GM19351 (cell line): Measurements from ENCODE around the gene RPL5.

ENCODE experiments used
- ATAC-seq: cut with Tn5 transposase; IDR thresholded peaks from one replicate; pipeline ENCODE4 v1.9.1; 2021; ENCODE audit warnings: mild to moderate bottlenecking, moderate library complexity; ENCODE audit not compliant: unreplicated experiment

RPL5 gene

DNA sequence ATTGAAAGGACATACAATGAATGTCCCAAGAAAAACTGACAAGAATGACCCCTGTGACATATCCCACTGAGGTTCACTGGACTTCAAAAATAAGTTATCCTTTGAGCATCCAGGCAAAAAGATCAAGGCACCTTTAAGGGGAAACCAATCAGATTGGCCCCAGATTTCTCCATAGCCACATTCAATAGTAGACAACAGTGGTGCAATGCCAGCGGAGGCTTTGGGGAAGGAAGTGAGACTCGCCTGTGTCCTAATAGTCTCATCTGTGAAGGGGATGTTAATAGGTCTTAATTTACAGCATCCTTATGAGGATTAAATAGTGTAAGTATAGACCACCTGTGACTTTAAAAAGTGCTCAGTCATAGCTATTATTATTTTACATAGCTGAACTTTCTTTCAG, 21.5 kb downstream of the RPL5 start:
- ATAC-seq: no peak

DNA sequence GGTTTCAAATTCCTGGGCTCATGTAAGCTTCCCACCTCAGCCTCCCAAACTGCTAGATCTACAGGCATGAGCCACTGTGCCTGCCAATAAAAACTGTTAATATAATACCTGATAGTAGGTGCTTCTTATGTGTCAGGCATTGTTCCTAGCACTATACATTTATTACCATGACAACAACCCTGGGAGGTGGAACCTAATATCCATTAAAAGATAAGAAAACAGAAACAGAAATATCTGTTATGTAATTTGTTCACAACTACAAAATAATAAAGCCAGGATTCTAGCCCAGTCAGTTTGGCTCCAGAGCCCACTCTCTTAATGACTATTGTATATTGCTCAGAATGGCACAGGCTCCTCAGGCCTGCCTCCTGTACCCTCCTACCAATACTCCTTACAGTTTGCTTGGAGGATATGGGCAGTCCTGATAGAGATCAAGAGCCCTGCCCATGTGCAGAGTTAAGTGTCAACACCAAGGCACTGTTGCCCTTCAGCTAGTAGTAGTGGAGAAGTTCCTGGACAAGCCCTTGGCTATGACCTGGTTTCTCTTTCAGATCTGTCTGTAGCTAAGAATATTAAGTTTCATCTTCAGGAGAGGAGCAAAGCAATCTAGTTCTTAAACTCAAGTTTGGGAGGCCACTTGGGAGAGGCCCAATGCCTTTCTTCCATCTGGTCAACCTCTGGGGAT, 22.4 kb downstream of the RPL5 start:
- ATAC-seq: no peak

DNA sequence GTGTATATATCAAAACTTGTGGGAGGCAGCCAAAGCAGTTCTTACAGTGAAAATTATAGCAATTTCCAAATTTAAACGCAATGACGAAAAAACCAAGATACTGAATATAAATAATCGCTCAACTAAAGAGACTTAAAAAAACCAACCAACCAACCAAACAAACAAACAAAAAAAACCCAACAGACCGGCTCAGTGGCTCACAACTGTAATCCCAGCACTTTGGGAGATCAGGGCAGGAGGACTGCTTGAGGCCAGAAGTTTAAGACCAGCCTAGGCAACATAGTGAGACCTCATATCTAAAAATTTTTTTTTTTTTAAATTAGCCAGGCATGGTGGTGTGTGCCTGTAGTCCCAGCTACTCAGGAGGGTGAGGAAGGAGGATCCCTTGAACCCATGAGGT, 23.4 kb downstream of the RPL5 start:
- ATAC-seq: no peak

DNA sequence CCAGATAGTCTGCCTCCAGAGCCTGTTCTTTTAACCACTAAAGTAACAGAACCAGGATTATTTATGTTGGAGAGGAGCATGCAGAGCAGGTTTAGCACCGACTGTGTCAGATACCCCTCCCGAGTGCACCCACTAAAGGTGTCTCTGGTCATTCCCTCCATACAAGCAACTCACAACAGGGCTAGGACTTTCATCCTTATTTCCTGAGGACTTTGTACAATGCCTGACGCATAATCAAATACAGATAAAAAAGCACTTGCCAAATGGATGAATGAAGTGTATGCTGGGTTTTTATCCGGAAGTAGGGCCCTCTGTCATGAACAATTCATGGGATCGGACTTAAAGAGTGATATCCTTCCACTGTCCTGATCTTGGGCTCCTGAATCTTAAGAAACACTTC, 26.0 kb downstream of the RPL5 start:
- ATAC-seq: no peak

DNA sequence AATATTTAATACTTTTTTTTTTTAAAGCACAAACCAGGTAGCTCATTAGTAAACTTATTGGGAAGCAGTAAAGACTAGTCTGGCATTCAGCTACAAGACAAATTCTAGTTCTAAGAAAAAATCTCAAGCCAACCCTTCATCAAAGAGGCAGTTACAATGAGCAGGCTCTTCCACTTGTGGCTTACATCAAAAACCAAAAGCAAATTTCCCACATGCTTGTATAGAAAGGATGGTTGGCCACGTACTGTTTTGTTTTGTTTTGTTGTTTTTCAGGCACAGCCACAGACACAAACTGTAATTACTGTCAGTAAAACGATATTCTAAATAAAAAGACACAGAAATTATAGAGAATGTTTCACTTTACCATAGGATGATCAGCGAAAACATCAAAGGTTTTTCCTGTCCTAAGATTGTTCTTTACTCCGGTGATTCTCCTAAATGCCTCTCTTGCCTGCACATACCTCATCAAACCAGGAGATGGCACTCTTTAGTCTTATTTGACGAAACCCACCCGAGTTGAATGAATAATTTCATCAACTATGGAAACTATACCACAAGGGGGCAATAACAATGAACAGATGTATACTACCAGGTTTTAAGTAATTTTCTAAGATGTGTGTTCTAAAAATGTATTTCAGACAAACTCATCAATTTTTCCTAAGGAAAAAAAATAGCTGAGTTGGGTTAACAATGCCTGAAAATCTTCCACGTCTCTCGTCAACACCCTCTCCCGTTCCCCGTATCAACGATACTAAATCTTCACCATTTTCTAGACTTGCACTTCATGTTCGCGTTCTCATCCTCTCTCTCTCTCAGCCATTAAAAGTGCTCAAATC, 26.9 kb downstream of the RPL5 start:
- ATAC-seq: peak; percentile 73

DNA sequence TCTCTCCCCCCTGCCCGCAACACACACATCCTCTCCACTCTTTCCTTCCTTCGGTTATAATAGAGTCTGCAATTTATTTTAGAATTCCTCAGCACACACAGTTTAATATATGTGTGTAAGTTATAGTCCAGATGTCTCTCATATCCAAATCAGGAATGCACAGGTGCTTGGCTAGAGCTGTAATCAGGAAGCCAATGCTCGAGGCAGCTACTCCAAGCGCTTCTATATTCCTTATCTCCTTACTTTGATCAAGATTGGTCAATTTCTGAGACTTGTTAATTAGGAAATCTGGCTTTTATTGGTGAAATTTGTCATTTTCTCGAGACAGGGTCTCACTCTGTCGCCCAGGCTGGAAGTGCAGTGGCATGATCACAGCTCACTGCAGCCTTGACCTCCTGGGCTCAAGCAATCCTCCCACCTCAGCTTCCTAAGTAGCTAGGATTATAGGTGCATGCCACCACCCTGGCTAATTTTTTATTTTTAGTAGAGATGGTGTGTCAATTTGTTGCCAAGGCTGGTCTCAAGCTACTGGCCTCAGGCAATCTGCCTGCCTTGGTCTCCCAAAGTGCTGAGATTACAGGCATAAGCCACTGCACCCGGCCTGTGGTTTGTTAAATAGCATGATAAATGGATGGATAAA, 27.7 kb downstream of the RPL5 start:
- ATAC-seq: no peak

DNA sequence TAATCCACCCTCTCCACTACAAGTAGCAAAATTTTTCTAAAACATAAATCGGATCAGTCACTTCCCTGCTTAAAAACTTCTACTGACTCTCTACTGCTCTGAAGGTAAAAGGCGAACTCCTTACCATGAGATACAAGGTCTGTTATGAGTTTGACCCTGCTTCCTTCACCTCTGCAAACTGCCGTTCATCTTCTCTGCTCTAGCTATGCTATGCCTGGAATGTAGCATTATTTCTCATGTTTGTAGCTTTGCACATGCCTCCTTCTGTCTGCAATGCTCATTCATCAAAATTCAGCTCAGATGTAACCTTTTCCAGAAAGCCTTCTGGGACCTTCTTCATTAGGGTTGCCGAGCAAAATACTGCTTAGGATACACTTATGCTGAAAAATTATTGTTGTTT, 30.8 kb downstream of the RPL5 start:
- ATAC-seq: no peak

DNA sequence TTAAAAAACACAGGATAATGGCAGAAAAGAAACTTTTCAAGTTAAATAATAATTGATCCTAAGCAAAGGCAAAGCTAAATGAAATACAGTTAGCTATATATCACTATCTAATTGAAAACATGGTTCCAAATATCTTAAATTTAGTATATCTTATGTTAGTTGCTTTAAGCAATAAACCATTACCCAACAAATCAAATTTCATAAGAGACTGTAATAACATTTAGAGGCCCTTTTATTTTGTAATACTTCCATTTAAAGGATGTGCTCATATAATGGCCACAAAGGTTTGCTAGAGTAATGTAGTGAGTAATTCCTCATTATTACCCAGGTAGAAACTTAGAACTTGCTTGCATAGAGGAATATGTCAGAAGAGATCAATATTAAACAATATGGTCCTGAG, 32.3 kb downstream of the RPL5 start:
- ATAC-seq: no peak

DNA sequence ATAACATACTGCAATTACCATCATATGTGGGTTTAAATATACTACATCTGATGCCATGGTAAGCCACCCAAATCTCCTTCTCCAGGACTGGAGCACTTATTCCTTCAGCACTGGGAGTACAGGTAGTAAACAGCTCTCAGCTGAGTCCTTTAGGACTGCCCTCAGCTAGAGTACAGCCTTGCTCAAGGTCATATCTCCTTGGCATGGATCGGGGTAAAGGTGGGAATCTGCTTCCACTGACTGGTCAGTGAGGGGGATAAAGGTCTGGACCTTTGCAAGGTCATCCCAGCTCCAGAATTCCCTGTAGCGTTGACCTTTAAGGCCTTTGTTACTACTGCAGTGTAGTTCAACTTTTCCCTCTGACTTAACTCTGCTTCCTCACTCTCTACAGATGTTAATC, 38.8 kb downstream of the RPL5 start:
- ATAC-seq: no peak

DNA sequence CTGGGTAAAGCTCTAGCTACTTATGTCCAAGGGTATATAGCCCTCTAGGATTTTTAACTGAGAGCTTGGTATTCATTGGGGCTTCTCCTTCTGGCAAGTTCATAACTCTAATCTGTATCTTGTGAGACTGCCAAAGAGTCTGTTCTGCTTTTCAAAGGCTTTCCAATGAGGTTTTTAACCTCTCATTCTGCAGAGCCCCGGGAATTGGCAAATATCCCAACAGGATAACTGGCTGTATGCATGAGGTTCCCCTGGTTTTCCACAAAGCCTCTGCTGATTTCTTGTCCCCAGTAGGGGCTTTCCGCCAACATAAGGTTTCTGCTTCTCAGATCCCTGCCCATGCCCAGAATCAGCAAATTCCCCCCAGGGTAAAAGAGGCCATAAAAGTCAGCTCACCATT, 40.9 kb downstream of the RPL5 start:
- ATAC-seq: no peak

DNA sequence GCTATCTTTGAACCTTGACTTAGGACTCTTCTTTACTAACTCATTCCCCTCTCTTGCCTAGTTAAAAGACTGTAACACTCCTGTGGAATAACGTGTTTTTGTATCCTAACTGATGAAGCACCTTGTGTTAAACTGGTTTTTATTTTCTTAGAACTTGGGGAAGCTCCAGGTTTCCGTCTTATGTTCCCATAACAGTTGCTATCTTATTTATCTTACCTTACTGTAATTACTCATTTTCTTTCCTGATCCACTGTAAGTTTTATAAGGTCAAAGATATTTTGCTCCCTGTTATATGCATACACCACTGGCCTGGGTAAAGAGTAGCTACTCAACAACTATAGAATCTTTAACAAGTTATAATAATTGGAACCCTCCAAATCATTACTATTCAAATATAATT, 43.1 kb downstream of the RPL5 start:
- no peak for ATAC-seq

DNA sequence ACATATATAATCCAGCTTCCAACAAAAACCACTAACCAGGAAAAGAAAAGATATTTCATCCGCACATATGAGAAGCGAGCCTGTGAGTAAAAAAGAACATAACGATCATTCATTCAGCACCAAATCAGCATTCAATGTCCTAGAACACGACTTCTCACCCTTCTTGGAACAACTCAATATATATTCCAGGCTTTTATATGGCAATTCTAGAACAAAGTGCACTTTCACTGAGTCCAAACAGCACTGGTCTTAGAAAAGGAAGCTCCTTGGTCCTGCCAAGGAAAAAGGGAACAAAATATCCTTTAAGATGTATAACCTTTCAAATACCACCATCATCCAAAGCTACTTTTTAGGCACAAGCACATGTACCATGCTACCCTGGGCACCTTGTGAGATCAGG, 44.5 kb downstream of the RPL5 start:
- no peak for ATAC-seq

DNA sequence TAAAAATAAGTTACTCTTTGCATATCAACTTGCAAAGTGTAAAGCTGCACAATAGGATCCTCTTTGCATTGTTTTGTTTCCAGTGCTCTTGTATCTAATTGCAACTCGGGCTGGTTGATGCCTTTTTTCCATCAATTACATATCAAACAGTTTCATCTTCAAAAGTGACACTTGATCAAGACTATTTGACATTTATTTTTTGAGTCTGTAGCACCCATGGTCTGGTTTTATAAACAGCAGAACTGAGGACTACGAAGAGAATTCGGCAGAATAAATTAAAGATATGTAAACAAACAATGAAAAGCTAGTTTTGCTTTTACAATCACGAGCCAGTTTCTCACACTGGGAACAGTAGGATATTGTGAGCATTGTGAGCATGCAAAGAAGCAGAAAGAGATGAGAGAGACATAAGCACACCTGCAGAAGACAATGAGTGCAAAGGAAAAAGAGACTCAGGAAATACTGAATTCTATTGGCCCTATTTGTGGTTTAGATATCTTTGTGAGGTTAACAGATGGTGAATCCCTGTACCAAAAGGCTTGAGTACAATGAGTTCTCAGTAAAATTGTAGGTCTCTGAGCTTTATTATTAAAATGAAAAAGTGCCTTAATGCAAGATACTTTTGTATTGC, 45.4 kb downstream of the RPL5 start:
- no peak for ATAC-seq

DNA sequence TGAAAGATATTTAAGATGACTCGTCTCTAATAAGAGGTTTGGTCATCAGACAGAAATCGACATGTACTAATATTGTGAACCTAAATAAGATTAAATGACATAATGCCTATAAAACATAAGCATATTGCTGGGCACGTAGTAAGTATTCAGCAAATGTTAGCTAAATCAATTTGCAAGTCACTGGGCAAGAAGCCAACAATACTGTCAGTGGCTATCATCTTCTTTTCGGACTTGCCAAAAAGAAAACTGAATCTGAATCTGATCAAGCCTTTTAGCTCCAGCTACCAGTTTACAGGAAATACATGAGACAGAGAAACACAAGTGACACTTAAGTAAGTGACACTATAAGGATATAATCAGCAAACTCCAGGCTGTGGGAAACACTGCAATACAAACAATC, 46.0 kb downstream of the RPL5 start:
- no peak for ATAC-seq

DNA sequence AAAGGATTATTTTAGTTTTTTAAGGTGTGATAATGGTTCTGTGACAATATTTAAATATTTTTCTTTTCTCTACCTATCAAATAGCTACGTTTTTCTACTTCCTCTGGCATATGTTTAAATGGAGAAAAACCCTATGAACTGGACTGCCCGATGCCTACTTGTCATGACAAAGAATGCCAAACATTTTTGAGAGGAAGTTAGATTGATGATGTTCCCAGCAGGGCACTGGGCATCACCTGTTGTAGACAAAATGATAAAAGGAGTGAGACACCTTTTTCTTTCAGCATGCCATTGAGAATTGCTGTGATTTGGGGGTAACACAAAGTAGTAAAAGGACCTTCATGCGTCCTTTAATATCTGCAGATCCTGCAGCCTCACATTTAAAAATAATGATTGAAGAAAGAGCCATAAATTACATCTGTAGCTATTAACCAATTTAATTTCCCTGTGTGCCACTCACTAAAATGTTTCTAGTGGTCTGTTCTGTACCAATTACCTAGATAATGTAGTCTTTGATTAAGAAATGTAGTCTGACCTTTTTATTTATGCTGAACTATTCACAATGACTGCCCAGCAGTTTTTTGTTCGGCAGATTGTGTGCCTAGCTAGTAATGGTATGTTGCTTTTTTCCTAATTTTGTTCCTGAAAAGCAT, 47.6 kb downstream of the RPL5 start:
- ATAC-seq: no peak

DNA sequence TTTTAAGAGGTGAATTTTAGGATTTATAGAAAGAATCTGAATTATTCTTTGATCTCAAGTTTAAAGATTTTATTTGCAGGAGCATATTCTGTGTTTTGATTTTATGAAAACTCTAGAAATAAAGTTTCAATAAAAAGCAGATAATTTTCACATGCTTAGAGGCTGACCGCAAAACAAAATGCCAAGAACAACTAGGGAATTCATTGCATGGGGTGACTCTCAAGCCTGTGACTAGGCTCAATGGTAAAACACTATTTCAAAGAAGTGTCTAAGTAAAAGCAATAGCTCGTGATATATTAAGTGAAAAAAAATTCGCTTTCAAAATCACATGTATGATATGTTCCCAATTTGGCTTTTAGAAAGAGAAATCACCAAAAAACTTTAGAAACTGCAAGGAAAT, 49.6 kb downstream of the RPL5 start:
- no peak for ATAC-seq

DNA sequence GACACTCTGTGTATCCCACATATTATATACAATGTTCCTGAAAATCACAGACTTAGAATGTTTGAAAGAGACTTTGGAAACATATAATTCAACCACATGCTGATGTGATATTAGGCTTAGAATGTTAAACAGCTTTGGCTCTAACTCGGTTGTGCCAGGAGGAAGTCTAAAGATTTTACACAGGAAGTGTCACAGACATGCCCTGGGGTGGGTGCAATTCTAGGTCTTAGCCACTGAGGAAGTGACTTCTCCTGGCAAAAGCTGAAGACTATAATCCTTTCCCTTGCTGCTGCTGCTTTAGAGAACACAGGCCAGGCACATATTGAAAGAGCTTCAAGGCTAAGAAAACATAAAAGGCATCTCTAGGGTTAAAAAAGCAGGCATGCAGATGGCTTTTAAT, 51.0 kb downstream of the RPL5 start:
- ATAC-seq: no peak

DNA sequence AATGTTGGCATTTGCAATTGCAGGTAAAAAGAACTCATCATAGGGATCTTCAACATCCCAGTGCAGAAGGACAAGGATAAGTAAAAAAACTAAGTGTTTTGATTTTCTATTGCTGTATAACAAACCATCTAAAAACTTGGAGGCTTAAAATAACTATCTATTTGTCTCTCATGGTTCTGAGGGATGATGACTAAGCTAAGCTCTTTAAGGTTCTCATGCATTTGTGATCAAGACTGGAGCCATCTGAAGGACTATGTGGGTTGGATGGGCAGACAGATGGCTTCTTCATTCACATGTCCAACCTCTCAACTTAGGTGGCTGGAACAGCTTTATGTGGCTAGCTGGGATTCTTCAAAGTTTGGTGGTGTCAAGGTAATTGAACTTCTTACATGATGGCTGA, 51.5 kb downstream of the RPL5 start:
- ATAC-seq: no peak

DNA sequence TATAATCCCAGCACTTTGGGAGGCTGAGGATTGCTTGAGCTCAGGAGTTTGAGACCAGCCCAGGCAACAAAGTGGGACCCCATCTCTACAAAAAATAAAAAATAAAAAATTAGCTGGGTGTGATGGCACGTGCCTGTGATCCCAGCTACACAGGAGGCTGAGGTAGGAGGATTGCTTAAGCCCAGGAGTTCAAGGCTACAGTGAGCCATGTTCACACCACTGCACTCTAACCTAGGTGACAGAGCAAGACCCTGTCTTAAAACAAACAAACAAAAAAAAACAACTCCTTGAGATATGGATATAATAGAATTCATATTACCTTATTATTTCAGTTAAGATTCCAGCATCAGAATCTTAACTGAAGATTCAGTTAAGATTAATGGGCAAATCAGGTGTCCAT, 52.4 kb downstream of the RPL5 start:
- no peak for ATAC-seq

DNA sequence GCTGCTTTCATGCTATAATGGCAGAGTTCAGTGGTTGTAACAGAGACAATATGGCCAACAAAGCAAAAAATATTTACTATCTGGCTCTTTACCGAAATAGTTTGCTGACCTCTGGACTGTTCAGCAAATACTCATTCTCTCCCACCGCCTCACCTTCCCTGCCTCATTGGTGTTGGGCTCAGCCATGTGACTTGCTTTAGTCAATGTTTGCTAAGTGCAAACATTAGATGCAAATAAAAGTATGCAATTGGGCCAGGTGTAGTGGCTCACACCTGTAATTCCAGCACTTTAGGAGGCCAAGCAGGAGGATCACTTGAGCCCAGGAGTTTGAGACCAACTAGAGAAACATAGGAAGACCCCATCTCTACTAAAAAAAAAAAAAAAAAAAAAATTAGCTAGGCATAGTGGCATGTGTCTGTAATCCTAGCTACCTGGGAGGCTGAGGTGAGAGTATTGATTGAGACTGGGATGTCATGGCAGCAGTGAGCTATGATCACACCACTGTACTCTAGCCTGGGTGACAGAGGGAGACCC, 55.1 kb downstream of the RPL5 start:
- no peak for ATAC-seq

DNA sequence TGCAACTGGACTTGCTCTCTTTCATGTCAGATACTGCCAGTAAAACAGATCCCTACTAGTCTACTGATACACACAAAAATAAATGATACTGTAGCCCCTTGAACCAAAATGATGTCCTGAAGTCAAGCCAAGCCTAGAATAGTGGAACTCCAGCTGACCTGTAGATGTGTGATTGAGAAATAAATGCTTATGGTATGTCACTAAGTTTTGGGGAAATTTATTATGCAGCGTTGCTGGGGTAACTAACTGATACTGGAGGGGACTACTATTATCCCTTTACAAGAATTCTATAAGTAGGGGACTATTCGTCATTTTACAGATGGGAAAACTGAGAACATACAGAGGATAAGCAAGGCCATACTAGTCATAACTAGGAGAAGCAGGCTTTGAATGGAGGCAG, 55.6 kb downstream of the RPL5 start:
- ATAC-seq: no peak
